KMS-11 (cell line): ENCODE results near the gene DSP.

Experiments
- H2AFZ ChIP-seq: fragments of 200-600 bp; sonication (generic); 2 replicates; pipeline ENCODE4 v1.6.1; 2016; ENCODE audit warnings: antibody characterized with exemption, mixed run types, low read depth
- H3K27ac ChIP-seq: fragments of 200-600 bp; sonication (generic); 2 replicates; pipeline ENCODE4 v1.6.1; 2016; ENCODE audit warnings: mild to moderate bottlenecking, mixed run types
- H3K27me3 ChIP-seq: fragments of 200-600 bp; sonication (generic); 2 replicates; pipeline ENCODE4 v1.6.1; 2017; ENCODE audit warnings: mild to moderate bottlenecking, low read depth, mixed run types, moderate library complexity; ENCODE audit not compliant: insufficient read depth
- H3K36me3 ChIP-seq: fragments of 200-600 bp; sonication (generic); 2 replicates; pipeline ENCODE4 v1.6.1; 2017; ENCODE audit warnings: mild to moderate bottlenecking, mixed run types; ENCODE audit not compliant: insufficient read depth
- H3K4me1 ChIP-seq: fragments of 200-600 bp; sonication (generic); 2 replicates; pipeline ENCODE4 v1.6.1; 2016; ENCODE audit warnings: mild to moderate bottlenecking, low read depth, mixed run types; ENCODE audit not compliant: poor library complexity, severe bottlenecking
- H3K4me2 ChIP-seq: fragments of 200-600 bp; sonication (generic); 2 replicates; pipeline ENCODE4 v1.7.0; 2016; ENCODE audit warnings: mild to moderate bottlenecking, mixed run types
- H3K4me3 ChIP-seq: fragments of 200-600 bp; sonication (generic); IDR thresholded peaks from 2 replicates; pipeline ENCODE4 v1.6.1; 2017; ENCODE audit warnings: low read depth, low read length, mixed read lengths; ENCODE audit not compliant: insufficient read depth
- H3K79me2 ChIP-seq: fragments of 200-600 bp; sonication (generic); 2 replicates; pipeline ENCODE4 v1.6.1; 2016; ENCODE audit warnings: low read depth, mixed run types; ENCODE audit not compliant: insufficient read depth
- H3K9ac ChIP-seq: fragments of 200-600 bp; sonication (generic); 2 replicates; pipeline ENCODE4 v1.6.1; 2016; ENCODE audit warnings: mild to moderate bottlenecking, mixed run types
- H4K20me1 ChIP-seq: fragments of 200-600 bp; sonication (generic); 2 replicates; pipeline ENCODE4 v1.6.1; 2016; ENCODE audit warnings: mild to moderate bottlenecking, mixed run types; ENCODE audit not compliant: insufficient read depth
- TF ChIP-seq, protein P1 (sequence below): fragments of 200-600 bp; sonication (generic); conservative IDR thresholded peaks from 2 replicates; pipeline ENCODE4 v1.6.1; 2017; ENCODE audit warnings: low read depth, mild to moderate bottlenecking, antibody characterized with exemption, low read length, moderate library complexity, mixed read lengths

DSP gene

GRCh38 chr6:7580927-7581618 is 39.6 kb downstream of the DSP start:
- Histone ChIP-seq H3K4me2 (no peak overlapping the region), H3K4me1 (no peaks in the 10 kb centered on the region), H3K4me3 (no peak overlapping the region), H3K9ac (no peak overlapping the region), H3K36me3 (no peaks in the 10 kb centered on the region), H4K20me1 (no peaks in the 10 kb centered on the region), H3K27me3 (no peaks in the 10 kb centered on the region), H3K79me2 (no peaks in the 10 kb centered on the region), H3K27ac (no peak overlapping the region), H2AFZ (no peak overlapping the region)
- TF ChIP-seq, protein P1, sequence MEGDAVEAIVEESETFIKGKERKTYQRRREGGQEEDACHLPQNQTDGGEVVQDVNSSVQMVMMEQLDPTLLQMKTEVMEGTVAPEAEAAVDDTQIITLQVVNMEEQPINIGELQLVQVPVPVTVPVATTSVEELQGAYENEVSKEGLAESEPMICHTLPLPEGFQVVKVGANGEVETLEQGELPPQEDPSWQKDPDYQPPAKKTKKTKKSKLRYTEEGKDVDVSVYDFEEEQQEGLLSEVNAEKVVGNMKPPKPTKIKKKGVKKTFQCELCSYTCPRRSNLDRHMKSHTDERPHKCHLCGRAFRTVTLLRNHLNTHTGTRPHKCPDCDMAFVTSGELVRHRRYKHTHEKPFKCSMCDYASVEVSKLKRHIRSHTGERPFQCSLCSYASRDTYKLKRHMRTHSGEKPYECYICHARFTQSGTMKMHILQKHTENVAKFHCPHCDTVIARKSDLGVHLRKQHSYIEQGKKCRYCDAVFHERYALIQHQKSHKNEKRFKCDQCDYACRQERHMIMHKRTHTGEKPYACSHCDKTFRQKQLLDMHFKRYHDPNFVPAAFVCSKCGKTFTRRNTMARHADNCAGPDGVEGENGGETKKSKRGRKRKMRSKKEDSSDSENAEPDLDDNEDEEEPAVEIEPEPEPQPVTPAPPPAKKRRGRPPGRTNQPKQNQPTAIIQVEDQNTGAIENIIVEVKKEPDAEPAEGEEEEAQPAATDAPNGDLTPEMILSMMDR: no peak

GRCh38 chr6:7585287-7585930 is 43.9 kb downstream of the DSP start:
- no peak overlapping the region for H2AFZ ChIP-seq
- TF ChIP-seq, protein P1: no peak
- H3K36me3 ChIP-seq: no peaks in the 10 kb centered on the region
- peaks cover 3% of the 10 kb centered on the region for H3K79me2 ChIP-seq
- no peak overlapping the region for H3K27ac ChIP-seq
- no peaks in the 10 kb centered on the region for H3K27me3 ChIP-seq
- H3K4me3 ChIP-seq: no peak overlapping the region
- H3K9ac ChIP-seq: no peak overlapping the region
- no peak overlapping the region for H3K4me2 ChIP-seq
- H4K20me1 ChIP-seq: no peaks in the 10 kb centered on the region
- peaks cover 6% of the 10 kb centered on the region for H3K4me1 ChIP-seq

DNA sequence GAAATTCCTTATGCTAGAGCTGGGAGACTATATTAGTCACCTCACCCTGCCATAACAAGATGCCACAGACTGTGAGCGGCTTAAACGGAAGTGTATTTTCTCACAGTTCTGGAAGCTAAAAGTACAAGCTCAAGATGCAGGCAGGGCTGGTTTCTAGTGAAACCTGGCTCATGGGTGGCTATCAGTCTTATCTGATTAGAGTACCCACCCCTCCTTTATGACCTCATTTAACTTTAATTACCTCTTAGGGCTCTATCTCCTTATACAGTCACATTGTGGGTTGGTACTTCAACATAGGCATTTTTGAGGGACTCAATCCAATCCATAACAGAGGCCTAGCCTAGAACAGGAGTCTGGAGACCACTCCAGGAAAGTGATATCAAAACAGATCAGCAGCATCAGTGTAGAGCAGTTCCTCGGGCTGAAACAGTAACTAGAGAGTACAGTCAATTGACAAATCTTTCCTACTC is 46.2 kb downstream of the DSP start:
- Histone ChIP-seq H3K36me3 (no peaks in the 10 kb centered on the region), H3K4me3 (no peak overlapping the region), H3K4me2 (no peak overlapping the region), H3K27ac (no peak overlapping the region), H3K27me3 (no peaks in the 10 kb centered on the region), H4K20me1 (0 out of 2 replicates have a peak, but pooled peaks cover 2% of the 10 kb centered on the region), H2AFZ (no peak overlapping the region), H3K9ac (no peak overlapping the region), H3K79me2 (peaks cover 26% of the 10 kb centered on the region), H3K4me1 (peaks cover 25% of the 10 kb centered on the region)
- TF ChIP-seq, protein P1: no peak

GRCh38 chr6:7588506-7588905 is 47.0 kb downstream of the DSP start:
- H3K4me2 ChIP-seq: no peak overlapping the region
- H3K9ac ChIP-seq: no peak overlapping the region
- H3K79me2 ChIP-seq: peaks cover 32% of the 10 kb centered on the region

More at GRCh38 chr6:7588506-7588905, 47.0 kb downstream of the DSP start:
- H3K36me3 ChIP-seq: no peaks in the 10 kb centered on the region
- H3K27me3 ChIP-seq: no peaks in the 10 kb centered on the region
- TF ChIP-seq, protein P1: no peak
- H3K4me3 ChIP-seq: no peak overlapping the region
- peaks cover 26% of the 10 kb centered on the region for H3K4me1 ChIP-seq
- no peak overlapping the region for H2AFZ ChIP-seq
- peaks cover 9% of the 10 kb centered on the region; the same call in 1 of the 2 replicates for H4K20me1 ChIP-seq
- no peak overlapping the region for H3K27ac ChIP-seq
